G401 (cell line): ENCODE results near the gene CEACAM7. TPM values are rescaled to one million over a fixed set of nuclear protein-coding genes. Genes with fewer than 3 reads are reported as not detected.

Experiments used
- DNase-seq: peaks from one replicate; pipeline ENCODE4 v3.0.0-alpha.2; 2015; ENCODE audit warnings: low spot score
- in situ Hi-C: cut with HindIII; loops from 2 replicates; pipeline ENCODE4 v1.10.0; 2016; ENCODE audit warnings: low sequenced_read_pairs, mixed read lengths
- total RNA-seq: library from RNA; depleted of rRNA; stranded (reverse); fragments of >200 nt; shearing (Covaris generic); gene quantifications from 2 replicates; pipeline ENCODE4 v1.2.3, GENCODE V29; 2014

Gene CEACAM7
- total RNA-seq, 1 experiment from 2014 or later, result not detected

DNA sequence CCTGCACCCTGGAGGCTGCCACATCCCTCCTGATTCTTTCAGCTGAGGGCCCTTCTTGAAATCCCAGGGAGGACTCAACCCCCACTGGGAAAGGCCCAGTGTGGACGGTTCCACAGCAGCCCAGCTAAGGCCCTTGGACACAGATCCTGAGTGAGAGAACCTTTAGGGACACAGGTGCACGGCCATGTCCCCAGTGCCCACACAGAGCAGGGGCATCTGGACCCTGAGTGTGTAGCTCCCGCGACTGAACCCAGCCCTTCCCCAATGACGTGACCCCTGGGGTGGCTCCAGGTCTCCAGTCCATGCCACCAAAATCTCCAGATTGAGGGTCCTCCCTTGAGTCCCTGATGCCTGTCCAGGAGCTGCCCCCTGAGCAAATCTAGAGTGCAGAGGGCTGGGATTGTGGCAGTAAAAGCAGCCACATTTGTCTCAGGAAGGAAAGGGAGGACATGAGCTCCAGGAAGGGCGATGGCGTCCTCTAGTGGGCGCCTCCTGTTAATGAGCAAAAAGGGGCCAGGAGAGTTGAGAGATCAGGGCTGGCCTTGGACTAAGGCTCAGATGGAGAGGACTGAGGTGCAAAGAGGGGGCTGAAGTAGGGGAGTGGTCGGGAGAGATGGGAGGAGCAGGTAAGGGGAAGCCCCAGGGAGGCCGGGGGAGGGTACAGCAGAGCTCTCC is 13.5 kb upstream of the CEACAM7 start:
- in situ Hi-C loops, result no loop called here
- no peak for DNase-seq

- in situ Hi-C loops, result no loop called here
- no peak for DNase-seq
Measured at GRCh38 chr19:41700381-41701195, 12.5 kb upstream of the CEACAM7 start.

GRCh38 chr19:41699968-41700323 is 11.9 kb upstream of the CEACAM7 start:
- in situ Hi-C loops, result no loop called here
- no peak for DNase-seq

DNA sequence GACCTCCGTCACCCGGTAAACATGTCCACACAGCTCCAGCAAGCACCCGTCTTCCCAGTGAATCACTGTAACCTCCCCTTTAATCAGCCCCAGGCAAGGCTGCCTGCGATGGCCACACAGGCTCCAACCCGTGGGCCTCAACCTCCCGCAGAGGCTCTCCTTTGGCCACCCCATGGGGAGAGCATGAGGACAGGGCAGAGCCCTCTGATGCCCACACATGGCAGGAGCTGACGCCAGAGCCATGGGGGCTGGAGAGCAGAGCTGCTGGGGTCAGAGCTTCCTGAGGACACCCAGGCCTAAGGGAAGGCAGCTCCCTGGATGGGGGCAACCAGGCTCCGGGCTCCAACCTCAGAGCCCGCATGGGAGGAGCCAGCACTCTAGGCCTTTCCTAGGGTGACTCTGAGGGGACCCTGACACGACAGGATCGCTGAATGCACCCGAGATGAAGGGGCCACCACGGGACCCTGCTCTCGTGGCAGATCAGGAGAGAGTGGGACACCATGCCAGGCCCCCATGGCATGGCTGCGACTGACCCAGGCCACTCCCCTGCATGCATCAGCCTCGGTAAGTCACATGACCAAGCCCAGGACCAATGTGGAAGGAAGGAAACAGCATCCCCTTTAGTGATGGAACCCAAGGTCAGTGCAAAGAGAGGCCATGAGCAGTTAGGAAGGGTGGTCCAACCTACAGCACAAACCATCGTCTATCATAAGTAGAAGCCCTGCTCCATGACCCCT is 11.3 kb upstream of the CEACAM7 start:
- no peak for DNase-seq
- in situ Hi-C loops, result no loop called here

GRCh38 chr19:41698746-41699230 is 10.7 kb upstream of the CEACAM7 start:
- in situ Hi-C loops, result no loop called here
- DNase-seq, result no peak

DNA sequence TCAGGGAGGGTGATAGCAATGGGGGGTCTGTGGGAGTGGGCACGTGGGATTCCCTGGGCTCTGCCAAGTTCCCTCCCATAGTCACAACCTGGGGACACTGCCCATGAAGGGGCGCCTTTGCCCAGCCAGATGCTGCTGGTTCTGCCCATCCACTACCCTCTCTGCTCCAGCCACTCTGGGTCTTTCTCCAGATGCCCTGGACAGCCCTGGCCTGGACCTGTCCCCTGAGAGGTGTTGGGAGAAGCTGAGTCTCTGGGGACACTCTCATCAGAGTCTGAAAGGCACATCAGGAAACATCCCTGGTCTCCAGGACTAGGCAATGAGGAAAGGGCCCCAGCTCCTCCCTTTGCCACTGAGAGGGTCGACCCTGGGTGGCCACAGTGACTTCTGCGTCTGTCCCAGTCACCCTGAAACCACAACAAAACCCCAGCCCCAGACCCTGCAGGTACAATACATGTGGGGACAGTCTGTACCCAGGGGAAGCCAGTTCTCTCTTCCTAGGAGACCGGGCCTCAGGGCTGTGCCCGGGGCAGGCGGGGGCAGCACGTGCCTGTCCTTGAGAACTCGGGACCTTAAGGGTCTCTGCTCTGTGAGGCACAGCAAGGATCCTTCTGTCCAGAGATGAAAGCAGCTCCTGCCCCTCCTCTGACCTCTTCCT is 9.3 kb upstream of the CEACAM7 start:
- in situ Hi-C loops, result no loop called here
- DNase-seq, result no peak

- DNase-seq, result no peak
- in situ Hi-C loops, result no loop called here
Measured at GRCh38 chr19:41696402-41697197, 8.5 kb upstream of the CEACAM7 start.

DNA sequence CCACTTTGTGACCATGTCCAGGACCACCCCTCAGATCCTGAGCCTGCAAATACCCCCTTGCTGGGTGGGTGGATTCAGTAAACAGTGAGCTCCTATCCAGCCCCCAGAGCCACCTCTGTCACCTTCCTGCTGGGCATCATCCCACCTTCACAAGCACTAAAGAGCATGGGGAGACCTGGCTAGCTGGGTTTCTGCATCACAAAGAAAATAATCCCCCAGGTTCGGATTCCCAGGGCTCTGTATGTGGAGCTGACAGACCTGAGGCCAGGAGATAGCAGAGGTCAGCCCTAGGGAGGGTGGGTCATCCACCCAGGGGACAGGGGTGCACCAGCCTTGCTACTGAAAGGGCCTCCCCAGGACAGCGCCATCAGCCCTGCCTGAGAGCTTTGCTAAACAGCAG is 7.7 kb upstream of the CEACAM7 start:
- in situ Hi-C loops, result no loop called here
- no peak for DNase-seq

- DNase-seq, result no peak
- in situ Hi-C loops, result no loop called here
Measured at GRCh38 chr19:41694831-41695635, 7.0 kb upstream of the CEACAM7 start.

- in situ Hi-C loops, result no loop called here
- DNase-seq, result no peak
Measured at GRCh38 chr19:41694196-41694595, 6.1 kb upstream of the CEACAM7 start.

GRCh38 chr19:41691268-41691970 is 3.3 kb upstream of the CEACAM7 start:
- in situ Hi-C loops, result no loop called here
- DNase-seq, result no peak

DNA sequence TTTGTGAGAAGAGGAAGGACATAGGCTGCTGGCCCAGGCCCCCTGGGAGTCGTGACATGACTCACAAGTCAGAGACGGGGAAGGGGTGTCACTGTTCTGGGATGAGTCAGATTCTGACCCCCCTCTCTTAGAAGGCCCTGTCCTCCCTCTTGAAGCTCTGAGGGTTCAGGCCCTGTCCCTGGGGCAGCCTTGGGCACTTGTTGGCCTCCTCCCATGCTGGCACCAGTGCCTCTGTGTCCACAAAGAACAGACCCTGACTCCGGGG is 2.7 kb upstream of the CEACAM7 start:
- no peak for DNase-seq
- in situ Hi-C loops, result no loop called here

- in situ Hi-C loops, result no loop called here
- DNase-seq, result no peak
Measured at GRCh38 chr19:41689993-41690800, 2.1 kb upstream of the CEACAM7 start.

DNA sequence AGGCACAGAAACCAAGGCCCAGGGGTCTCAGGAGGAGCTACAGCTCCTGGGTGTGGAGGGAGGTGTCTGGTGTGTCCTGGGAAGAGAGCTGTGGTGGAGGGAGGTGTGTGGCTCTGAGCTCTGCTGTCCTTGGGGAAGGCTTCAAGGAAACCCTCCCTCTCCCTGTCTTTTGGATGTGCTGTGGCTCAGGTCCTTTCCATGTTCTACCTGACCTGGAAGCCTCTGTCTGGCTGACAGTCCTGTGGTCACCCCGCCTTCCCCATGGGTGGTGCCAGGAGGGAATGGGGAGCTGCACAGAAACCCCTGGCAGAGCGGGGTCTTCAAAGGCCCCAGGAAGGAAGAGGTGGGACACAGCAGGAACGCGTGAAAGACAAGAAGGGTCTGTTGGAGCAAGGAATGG is 617 bp upstream of the CEACAM7 start:
- DNase-seq, result no peak
- in situ Hi-C loops, result no loop called here

DNA sequence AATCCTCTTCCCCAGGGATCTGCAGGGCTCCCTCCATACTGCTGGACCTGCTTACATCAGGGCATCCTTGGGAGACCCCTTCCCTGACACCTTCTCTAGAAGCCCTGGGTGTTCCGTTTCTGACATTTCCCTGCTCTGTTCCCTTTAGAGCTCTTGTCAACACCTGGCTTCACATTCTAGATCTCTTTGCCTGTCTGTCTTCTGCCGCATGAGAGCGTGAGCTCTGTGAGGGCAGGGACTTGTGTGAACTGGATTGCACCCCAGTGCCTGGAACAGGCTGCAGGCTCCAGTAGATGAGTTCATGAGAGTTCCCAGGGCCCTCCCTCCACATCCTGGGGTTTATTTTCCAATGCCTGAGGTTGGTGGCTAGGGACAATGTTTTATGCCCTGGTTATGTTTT is 651 bp downstream of the CEACAM7 start:
- DNase-seq, result no peak
- in situ Hi-C loops, result no loop called here

GRCh38 chr19:41682437-41682836 is 5.6 kb downstream of the CEACAM7 start:
- in situ Hi-C loops, result no loop called here
- no peak for DNase-seq

- in situ Hi-C loops, result no loop called here
- no peak for DNase-seq
Measured at GRCh38 chr19:41671486-41671885, 16.6 kb downstream of the CEACAM7 start.
